ENCODE results near the gene NFIC. TPM values are rescaled to one million over a fixed set of nuclear protein-coding genes. Genes with fewer than 3 reads are reported as not detected.
"Not testable (repeated sequence)": the region's sequence is repeated elsewhere in the genome, so short reads cannot be mapped to it uniquely, and the experiment has no call there.

Gene NFIC
- total RNA-seq, 1 experiment from 2014 or later = 56.3 TPM

DNA sequence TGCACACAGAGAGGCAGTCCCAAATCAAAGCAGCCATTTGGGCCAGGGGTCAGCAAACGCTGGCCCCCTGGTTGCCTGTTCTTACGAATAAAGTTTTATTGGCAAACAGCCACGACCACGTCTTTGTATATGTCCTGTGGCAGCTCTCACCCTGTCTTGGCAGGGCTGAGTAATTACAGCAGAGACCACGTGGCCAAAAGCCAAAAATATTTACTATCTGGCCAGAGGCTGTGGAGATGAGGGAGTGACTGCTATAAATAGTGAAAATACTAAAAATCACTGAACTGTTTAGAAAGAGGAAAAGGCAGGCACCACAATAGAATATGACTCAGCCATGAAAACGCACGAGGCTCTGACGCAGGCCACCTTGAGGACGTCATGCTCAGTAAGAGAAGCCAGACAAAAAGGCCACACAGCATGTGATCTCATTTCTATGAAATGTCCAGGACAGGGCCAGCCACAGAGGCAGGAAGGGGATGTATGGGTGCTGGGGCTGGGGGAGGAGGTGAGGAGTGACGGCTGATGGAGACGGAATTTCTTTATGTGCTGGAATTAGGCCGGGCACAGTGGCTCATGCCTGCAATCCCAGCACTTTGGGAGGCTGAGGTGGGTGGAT is 84.5 kb downstream of the NFIC start:
- TF ChIP-seq, protein P1, sequence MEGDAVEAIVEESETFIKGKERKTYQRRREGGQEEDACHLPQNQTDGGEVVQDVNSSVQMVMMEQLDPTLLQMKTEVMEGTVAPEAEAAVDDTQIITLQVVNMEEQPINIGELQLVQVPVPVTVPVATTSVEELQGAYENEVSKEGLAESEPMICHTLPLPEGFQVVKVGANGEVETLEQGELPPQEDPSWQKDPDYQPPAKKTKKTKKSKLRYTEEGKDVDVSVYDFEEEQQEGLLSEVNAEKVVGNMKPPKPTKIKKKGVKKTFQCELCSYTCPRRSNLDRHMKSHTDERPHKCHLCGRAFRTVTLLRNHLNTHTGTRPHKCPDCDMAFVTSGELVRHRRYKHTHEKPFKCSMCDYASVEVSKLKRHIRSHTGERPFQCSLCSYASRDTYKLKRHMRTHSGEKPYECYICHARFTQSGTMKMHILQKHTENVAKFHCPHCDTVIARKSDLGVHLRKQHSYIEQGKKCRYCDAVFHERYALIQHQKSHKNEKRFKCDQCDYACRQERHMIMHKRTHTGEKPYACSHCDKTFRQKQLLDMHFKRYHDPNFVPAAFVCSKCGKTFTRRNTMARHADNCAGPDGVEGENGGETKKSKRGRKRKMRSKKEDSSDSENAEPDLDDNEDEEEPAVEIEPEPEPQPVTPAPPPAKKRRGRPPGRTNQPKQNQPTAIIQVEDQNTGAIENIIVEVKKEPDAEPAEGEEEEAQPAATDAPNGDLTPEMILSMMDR (IDR thresholded peaks at IDR 0.05; ENCODE audit: unreplicated experiment) = no peak
- Mint-ChIP-seq H3K27ac (ENCODE audit: unreplicated experiment) (peak overlapping the region; percentile 84), H3K27me3 (ENCODE audit: unreplicated experiment) (no peaks in the 10 kb centered on the region), H3K4me1 (ENCODE audit: low read depth, unreplicated experiment) (peaks cover 8% of the 10 kb centered on the region), H3K36me3 (ENCODE audit: insufficient read depth, unreplicated experiment) (peaks cover 39% of the 10 kb centered on the region), H3K4me3 (ENCODE audit: low read depth, unreplicated experiment) (no peak overlapping the region), H3K9me3 (ENCODE audit: low read depth, unreplicated experiment) (no peaks in the 10 kb centered on the region)
- intact Hi-C loops (cut with micrococcal nuclease; ENCODE audit: unreplicated experiment) = no loop called here
- peak; percentile 16 for DNase-seq
- CTCF ChIA-PET = no interaction called here
- no TSS peak for BruUV-seq (replicated peaks)

DNA sequence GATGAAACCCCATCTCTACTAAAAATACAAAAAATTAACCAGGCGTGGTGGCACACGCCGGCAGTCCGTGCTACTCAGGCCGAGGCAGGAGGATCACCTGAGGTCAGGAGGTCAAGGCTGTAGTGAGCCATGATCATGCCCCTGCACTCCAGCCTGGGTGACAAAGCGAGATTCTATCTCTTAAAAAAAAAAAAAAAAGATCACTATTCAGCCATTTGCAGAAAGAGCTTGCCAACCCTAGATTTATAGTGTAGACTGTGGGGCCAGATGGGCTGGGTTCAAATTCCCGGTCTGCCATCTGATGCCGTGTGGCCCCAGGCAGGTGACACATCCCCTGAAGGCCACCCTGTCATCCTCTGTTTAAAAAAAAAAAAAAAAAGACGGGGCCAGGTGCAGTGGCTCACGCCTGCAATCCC is 85.1 kb downstream of the NFIC start:
- CTCF ChIA-PET = no interaction called here
- H3K36me3 Mint-ChIP-seq (ENCODE audit: insufficient read depth, unreplicated experiment) = peaks cover 41% of the 10 kb centered on the region
- H3K9me3 Mint-ChIP-seq (ENCODE audit: low read depth, unreplicated experiment) = no peaks in the 10 kb centered on the region
- no peak for DNase-seq
- peak overlapping the region; percentile 84 for H3K27ac Mint-ChIP-seq (ENCODE audit: unreplicated experiment)
- intact Hi-C loops (cut with micrococcal nuclease; ENCODE audit: unreplicated experiment) = no loop called here
- H3K27me3 Mint-ChIP-seq (ENCODE audit: unreplicated experiment) = no peaks in the 10 kb centered on the region
- TF ChIP-seq, protein P1 (IDR thresholded peaks at IDR 0.05; ENCODE audit: unreplicated experiment) = no peak
- BruUV-seq (replicated peaks) = no TSS peak
- peaks cover 8% of the 10 kb centered on the region for H3K4me1 Mint-ChIP-seq (ENCODE audit: low read depth, unreplicated experiment)
- no peak overlapping the region for H3K4me3 Mint-ChIP-seq (ENCODE audit: low read depth, unreplicated experiment)

- peaks cover 46% of the 10 kb centered on the region for H3K36me3 Mint-ChIP-seq (ENCODE audit: insufficient read depth, unreplicated experiment)
- TF ChIP-seq, protein P1 (IDR thresholded peaks at IDR 0.05; ENCODE audit: unreplicated experiment) = no peak
- H3K27me3 Mint-ChIP-seq (ENCODE audit: unreplicated experiment) = no peaks in the 10 kb centered on the region
- no peaks in the 10 kb centered on the region for H3K9me3 Mint-ChIP-seq (ENCODE audit: low read depth, unreplicated experiment)
- intact Hi-C loops (cut with micrococcal nuclease; ENCODE audit: unreplicated experiment) = no loop called here
- no TSS peak for BruUV-seq (replicated peaks)
- no peak for DNase-seq
- H3K4me1 Mint-ChIP-seq (ENCODE audit: low read depth, unreplicated experiment) = peaks cover 8% of the 10 kb centered on the region
- no peak overlapping the region for H3K4me3 Mint-ChIP-seq (ENCODE audit: low read depth, unreplicated experiment)
- no peak overlapping the region for H3K27ac Mint-ChIP-seq (ENCODE audit: unreplicated experiment)
- CTCF ChIA-PET = no interaction called here
These were observed 86.0 kb downstream of the NFIC start for GRCh38 chr19:3452171-3452941.

DNA sequence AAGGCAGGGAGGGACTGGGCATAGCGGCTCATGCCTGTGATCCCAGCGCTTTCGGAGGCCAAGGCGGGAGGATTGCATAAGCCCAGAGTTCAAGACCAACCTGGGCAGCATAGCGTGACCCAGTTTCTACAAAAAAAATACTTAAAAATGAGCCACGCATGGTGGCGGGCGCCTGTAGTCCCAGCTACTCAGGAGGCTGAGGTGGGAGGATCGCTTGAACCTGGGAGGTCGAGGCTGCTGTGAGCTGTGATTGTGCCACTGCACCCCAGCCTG is 86.5 kb downstream of the NFIC start:
- H3K4me1 Mint-ChIP-seq (ENCODE audit: low read depth, unreplicated experiment); H3K4me3 Mint-ChIP-seq (ENCODE audit: low read depth, unreplicated experiment); intact Hi-C loops (cut with micrococcal nuclease; ENCODE audit: unreplicated experiment); DNase-seq; H3K9me3 Mint-ChIP-seq (ENCODE audit: low read depth, unreplicated experiment); BruUV-seq (replicated peaks); CTCF ChIA-PET; H3K27me3 Mint-ChIP-seq (ENCODE audit: unreplicated experiment); H3K27ac Mint-ChIP-seq (ENCODE audit: unreplicated experiment): not testable (repeated sequence)
- peaks cover 45% of the 10 kb centered on the region for H3K36me3 Mint-ChIP-seq (ENCODE audit: insufficient read depth, unreplicated experiment)

GRCh38 chr19:3453840-3454239 is 87.5 kb downstream of the NFIC start:
- H3K27me3 Mint-ChIP-seq (ENCODE audit: unreplicated experiment) = no peaks in the 10 kb centered on the region
- TF ChIP-seq, protein P1 (IDR thresholded peaks at IDR 0.05; ENCODE audit: unreplicated experiment) = no peak
- peaks cover 42% of the 10 kb centered on the region for H3K36me3 Mint-ChIP-seq (ENCODE audit: insufficient read depth, unreplicated experiment)
- H3K27ac Mint-ChIP-seq (ENCODE audit: unreplicated experiment) = no peak overlapping the region
- H3K4me1 Mint-ChIP-seq (ENCODE audit: low read depth, unreplicated experiment) = peaks cover 8% of the 10 kb centered on the region
- H3K9me3 Mint-ChIP-seq (ENCODE audit: low read depth, unreplicated experiment) = no peaks in the 10 kb centered on the region
- CTCF ChIA-PET = no interaction called here
- DNase-seq = no peak
- BruUV-seq (replicated peaks) = no TSS peak
- intact Hi-C loops (cut with micrococcal nuclease; ENCODE audit: unreplicated experiment) = no loop called here
- no peak overlapping the region for H3K4me3 Mint-ChIP-seq (ENCODE audit: low read depth, unreplicated experiment)

All from Calu3 (cell line).